Activated CD8-positive, alpha-beta memory T cell treated with anti-CD3 and anti-CD28 coated beads, Interleukin-2, amount 50 U/mL, for 24 hours (primary cell): ENCODE data around the gene XAB2.
"Not testable (repeated sequence)": the region's sequence is repeated elsewhere in the genome, so short reads cannot be mapped to it uniquely, and the experiment has no call there.

ENCODE experiments used
- DNase-seq: peaks from one replicate; pipeline ENCODE4 v3.0.0-alpha.2; 2020; ENCODE audit errors: extremely low read depth

Gene XAB2

DNA sequence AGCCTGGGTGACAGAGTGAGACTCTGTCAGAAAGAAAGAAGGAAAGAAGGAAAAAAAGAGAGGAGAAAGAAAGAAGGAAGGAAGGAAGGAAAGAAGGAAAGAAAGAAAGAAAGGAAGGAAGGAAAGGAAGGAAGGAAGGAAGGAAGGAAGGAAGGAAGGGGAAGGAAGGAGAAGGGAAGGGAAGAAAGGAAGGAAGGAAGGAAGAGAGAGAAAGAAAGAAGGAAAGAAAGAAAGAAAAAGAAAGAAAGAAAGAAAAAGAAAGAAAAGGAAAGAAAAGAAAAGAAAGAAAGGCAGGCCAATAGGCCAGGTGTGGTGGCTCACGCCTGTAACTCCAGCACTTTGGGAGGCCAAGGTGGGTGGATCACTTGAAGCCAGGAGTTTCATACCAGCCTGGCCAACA lies 51.9 kb downstream of the XAB2 start:
- DNase-seq = not testable (repeated sequence)

DNA sequence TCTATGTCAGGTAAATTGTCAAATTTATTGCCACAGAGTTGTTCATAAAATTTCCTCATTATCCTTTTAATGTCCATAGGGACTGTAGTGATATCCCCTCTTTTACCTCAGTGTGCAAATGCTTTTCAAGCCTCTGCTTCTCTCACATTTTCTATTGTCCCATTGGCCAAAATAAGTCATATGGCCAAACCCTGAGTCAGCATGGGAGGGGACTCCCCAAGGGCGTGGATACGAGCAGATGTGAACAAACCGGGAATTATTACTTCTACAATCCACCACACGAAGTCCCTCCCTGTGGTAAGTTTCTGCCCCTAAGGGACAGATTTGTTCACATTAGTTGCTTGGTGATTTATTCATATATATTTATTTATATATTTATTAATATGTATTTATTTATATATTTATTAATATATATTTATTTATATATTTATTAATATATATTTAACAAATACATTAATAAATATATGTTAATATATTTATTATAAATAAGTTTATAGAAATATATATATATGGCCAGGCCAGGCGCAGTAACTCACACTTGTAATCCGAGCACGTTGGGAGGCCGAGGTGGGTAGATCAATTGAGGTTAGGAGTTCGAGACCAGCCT lies 53.8 kb downstream of the XAB2 start:
- no peak for DNase-seq

DNA sequence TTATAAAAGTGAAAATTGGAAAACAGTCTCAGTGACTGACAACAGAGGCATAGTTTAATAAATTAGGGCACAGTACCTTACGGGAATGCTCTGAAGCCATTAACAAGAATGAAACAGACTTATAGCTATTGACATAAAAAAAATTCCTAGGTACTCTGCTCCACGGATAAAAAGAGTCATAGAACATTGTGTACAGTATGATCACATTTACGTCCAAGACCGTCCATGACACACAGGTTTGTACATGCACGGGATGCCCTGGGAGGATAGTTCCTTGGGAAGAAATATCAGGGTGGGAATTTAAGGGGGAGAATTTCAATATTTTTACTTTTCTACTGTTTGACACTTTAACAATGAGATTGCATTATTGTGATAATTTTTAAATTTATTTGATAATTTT lies 58.6 kb downstream of the XAB2 start:
- no peak for DNase-seq
